ENCODE data around the gene STH.

STH gene

GRCh38 chr17:46028981-46029565 lies 30.0 kb downstream of the STH start:
- DNase-seq = no peak

GRCh38 chr17:46029627-46030026 lies 30.6 kb downstream of the STH start:
- DNase-seq = no peak

- no peak for DNase-seq
Measured at GRCh38 chr17:46030752-46031151, 31.7 kb downstream of the STH start.

GRCh38 chr17:46031440-46031839 lies 32.4 kb downstream of the STH start:
- DNase-seq = no peak

GRCh38 chr17:46031920-46032319 lies 32.9 kb downstream of the STH start:
- DNase-seq = no peak

GRCh38 chr17:46032909-46033308 lies 33.9 kb downstream of the STH start:
- DNase-seq = no peak

- no peak for DNase-seq
Measured at GRCh38 chr17:46033392-46033791, 34.3 kb downstream of the STH start.

- peak; percentile 22 for DNase-seq
Measured at GRCh38 chr17:46035112-46035818, 36.2 kb downstream of the STH start.

- no peak for DNase-seq
Measured at GRCh38 chr17:46036491-46036890, 37.4 kb downstream of the STH start.

GRCh38 chr17:46037722-46038255 lies 38.7 kb downstream of the STH start:
- no peak for DNase-seq

- DNase-seq = no peak
Measured at GRCh38 chr17:46038414-46038813, 39.4 kb downstream of the STH start.

- DNase-seq = no peak
Measured at GRCh38 chr17:46038937-46039336, 39.9 kb downstream of the STH start.

- DNase-seq = no peak
Measured at GRCh38 chr17:46039592-46040186, 40.6 kb downstream of the STH start.

GRCh38 chr17:46042246-46042645 lies 43.2 kb downstream of the STH start:
- no peak for DNase-seq

- no peak for DNase-seq
Measured at GRCh38 chr17:46042925-46043324, 43.9 kb downstream of the STH start.

GRCh38 chr17:46043606-46044005 lies 44.6 kb downstream of the STH start:
- no peak for DNase-seq

- DNase-seq = peak; percentile 58
Measured at GRCh38 chr17:46044286-46044928, 45.4 kb downstream of the STH start.

- DNase-seq = no peak
Measured at GRCh38 chr17:46044989-46045388, 45.9 kb downstream of the STH start.

- no peak for DNase-seq
Measured at GRCh38 chr17:46045639-46046038, 46.6 kb downstream of the STH start.

GRCh38 chr17:46046957-46047356 lies 47.9 kb downstream of the STH start:
- DNase-seq = no peak

GRCh38 chr17:46047398-46047797 lies 48.3 kb downstream of the STH start:
- no peak for DNase-seq

- no peak for DNase-seq
Measured at GRCh38 chr17:46047856-46048255, 48.8 kb downstream of the STH start.

All from stimulated activated CD4-positive, alpha-beta T cell treated with anti-CD3 and anti-CD28 coated beads, Interleukin-15, amount 100 ng/mL, for 24 hours (primary cell).